GM23338 (cell line): ENCODE measurements around the gene TMEM255B. TPM values are rescaled to one million over a fixed set of nuclear protein-coding genes. Genes with fewer than 3 reads are reported as not detected.

Experiments used
- ATAC-seq: fragments of 200-7000 bp; cut with Tn5 transposase; 3 replicates; pipeline ENCODE4 v1.9.1; 2020
- DNase-seq: peaks from one replicate; pipeline ENCODE4 v3.0.0-alpha.2; 2015; ENCODE audit warnings: low spot score
- H2AFZ ChIP-seq: fragments of 200-600 bp; sonication (generic); 2 replicates; pipeline ENCODE4 v1.8.0; 2016; ENCODE audit warnings: antibody characterized with exemption, mild to moderate bottlenecking, moderate library complexity
- H3F3A ChIP-seq: fragments of 200-600 bp; sonication (generic); replicated peaks from 2 replicates; pipeline ENCODE4 v1.8.0; 2017; ENCODE audit warnings: antibody characterized with exemption, mixed run types, low read depth
- H3K27ac ChIP-seq: fragments of 200-600 bp; sonication (generic); 2 replicates; pipeline ENCODE4 v1.6.1; 2016; ENCODE audit warnings: low read depth
- H3K27me3 ChIP-seq: fragments of 200-600 bp; sonication (generic); 2 replicates; pipeline ENCODE4 v1.8.0; 2016; ENCODE audit warnings: mild to moderate bottlenecking, mixed run types, moderate library complexity; ENCODE audit not compliant: insufficient read depth
- H3K36me3 ChIP-seq: fragments of 200-600 bp; sonication (generic); 2 replicates; pipeline ENCODE4 v1.8.0; 2016; ENCODE audit warnings: mild to moderate bottlenecking; ENCODE audit not compliant: insufficient read depth
- H3K4me1 ChIP-seq: fragments of 200-600 bp; sonication (generic); 2 replicates; pipeline ENCODE4 v1.8.0; 2016; ENCODE audit warnings: mild to moderate bottlenecking, moderate library complexity; ENCODE audit not compliant: insufficient read depth
- H3K4me2 ChIP-seq: fragments of 200-600 bp; sonication (generic); 2 replicates; pipeline ENCODE4 v1.7.1; 2017; ENCODE audit warnings: mixed run types
- H3K4me3 ChIP-seq: fragments of 200-600 bp; sonication (generic); 2 replicates; pipeline ENCODE4 v1.6.1; 2016; ENCODE audit warnings: mixed run types
- H3K79me2 ChIP-seq: fragments of 200-600 bp; sonication (generic); replicated peaks from 2 replicates; pipeline ENCODE4 v1.8.0; 2017; ENCODE audit warnings: mild to moderate bottlenecking; ENCODE audit not compliant: insufficient read depth
- H3K9me2 ChIP-seq: fragments of 200-600 bp; sonication (generic); 2 replicates; pipeline ENCODE4 v1.8.0; 2017; ENCODE audit not compliant: insufficient read depth
- H4K20me1 ChIP-seq: fragments of 200-600 bp; sonication (generic); replicated peaks from 2 replicates; pipeline ENCODE4 v1.8.0; 2017; ENCODE audit warnings: mild to moderate bottlenecking; ENCODE audit not compliant: insufficient read depth
- H3K27ac Mint-ChIP-seq: 2 replicates; pipeline ENCODE4 v1.8.0; 2020; ENCODE audit warnings: inconsistent platforms, mild to moderate bottlenecking, moderate library complexity, mixed read lengths
- H3K27me3 Mint-ChIP-seq: 3 replicates; pipeline ENCODE4 v1.8.0; 2022; ENCODE audit warnings: low read depth, mild to moderate bottlenecking, moderate library complexity, mixed read lengths, inconsistent platforms; ENCODE audit not compliant: insufficient read depth, poor library complexity
- H3K36me3 Mint-ChIP-seq: 3 replicates; pipeline ENCODE4 v1.8.0; 2021; ENCODE audit warnings: low read depth, mild to moderate bottlenecking, inconsistent platforms, moderate library complexity, mixed read lengths
- H3K4me1 Mint-ChIP-seq: 3 replicates; pipeline ENCODE4 v1.8.0; 2020; ENCODE audit warnings: mild to moderate bottlenecking, inconsistent platforms, mixed read lengths
- H3K4me3 Mint-ChIP-seq: 3 replicates; pipeline ENCODE4 v1.8.0; 2021; ENCODE audit warnings: moderate library complexity, mild to moderate bottlenecking, inconsistent platforms, mixed read lengths
- H3K9me3 Mint-ChIP-seq: 3 replicates; pipeline ENCODE4 v1.8.0; 2020; ENCODE audit warnings: moderate library complexity, mild to moderate bottlenecking, inconsistent platforms, mixed read lengths
- CREB1 ChIP-seq: fragments of 250-450 bp; sonication (Bioruptor Pico); IDR thresholded peaks from 2 replicates; pipeline ENCODE4 v1.5.0; 2020; ENCODE audit warnings: low read depth, mild to moderate bottlenecking, moderate library complexity
- CTCF ChIP-seq, 2 experiments: fragments of 200-600 bp in 1 of 2; sonication (generic) in 1 of 2; conservative IDR thresholded peaks; 2 replicates each; pipeline versions ENCODE4 v1.5.1 to v1.6.1; 2016 to 2017; ENCODE audit warnings: antibody characterized with exemption in 2 of 2, low read depth in 2 of 2, mild to moderate bottlenecking in 2 of 2, moderate library complexity in 1 of 2
- ETS1 ChIP-seq: IDR thresholded peaks from 2 replicates; pipeline ENCODE4 v1.6.1; 2016; ENCODE audit warnings: antibody characterized with exemption
- EZH2 ChIP-seq: fragments of 200-600 bp; sonication (generic); IDR thresholded peaks from one replicate; pipeline ENCODE4 v1.8.0; 2017; ENCODE audit warnings: antibody characterized with exemption, mild to moderate bottlenecking, low read depth; ENCODE audit not compliant: unreplicated experiment
- EZH2phosphoT487 ChIP-seq: fragments of 200-600 bp; sonication (generic); IDR thresholded peaks from one replicate; pipeline ENCODE4 v1.8.1; 2018; ENCODE audit warnings: antibody characterized with exemption; ENCODE audit not compliant: unreplicated experiment
- JUNB ChIP-seq: IDR thresholded peaks from one replicate; pipeline ENCODE4 v1.6.1; 2016; ENCODE audit warnings: antibody characterized with exemption; ENCODE audit not compliant: unreplicated experiment
- NANOG ChIP-seq: IDR thresholded peaks from 2 replicates; pipeline ENCODE4 v1.6.1; 2016; ENCODE audit warnings: antibody characterized with exemption, borderline replicate concordance
- POLR2AphosphoS5 ChIP-seq: IDR thresholded peaks from 2 replicates; pipeline ENCODE4 v1.6.1; 2016; ENCODE audit warnings: antibody characterized with exemption, low read depth
- REST ChIP-seq: IDR thresholded peaks from one replicate; pipeline ENCODE4 v1.6.1; 2018; ENCODE audit warnings: antibody characterized with exemption; ENCODE audit not compliant: unreplicated experiment
- ZNF114 ChIP-seq: fragments of 250-450 bp; sonication (Bioruptor Pico); IDR thresholded peaks from 2 replicates; pipeline ENCODE4 v1.5.0; 2020; ENCODE audit warnings: mild to moderate bottlenecking, moderate library complexity
- ZNF331 ChIP-seq: fragments of 250-450 bp; sonication (Bioruptor Pico); IDR thresholded peaks from 2 replicates; pipeline ENCODE4 v1.5.0; 2020; ENCODE audit warnings: low read depth, mild to moderate bottlenecking, moderate library complexity
- ZNF462 ChIP-seq: fragments of 250-450 bp; sonication (Bioruptor Pico); IDR thresholded peaks from 2 replicates; pipeline ENCODE4 v1.5.0; 2020; ENCODE audit warnings: mild to moderate bottlenecking, moderate library complexity
- polyA plus RNA-seq: library from polyadenylated mRNA; unstranded; fragments of >200 nt; fragmentation: Nextera tagmentation; extraction: Ambion mirVana; gene quantifications from 2 replicates; pipeline ENCODE4 v1.2.1, GENCODE V29; 2016
- total RNA-seq: library from RNA; depleted of rRNA; stranded (reverse); fragments of >200 nt; shearing (Covaris generic); gene quantifications from 2 replicates; pipeline ENCODE4 v1.2.3, GENCODE V29; 2014

TMEM255B gene
- total and polyA plus RNA-seq, 2 experiments from 2014 or later: 0.69 to 4.4 TPM

- Histone ChIP-seq H3K4me2 (no peak overlapping the region), H3K27ac (no peak overlapping the region), H4K20me1 (no peaks in the 10 kb centered on the region), H3K9me2 (peaks cover 4% of the 10 kb centered on the region; the same call in 1 of the 2 replicates), H3K27me3 (peaks cover 20% of the 10 kb centered on the region), H3K36me3 (no peaks in the 10 kb centered on the region), H3K4me1 (peaks cover 8% of the 10 kb centered on the region; the same call in 1 of the 2 replicates), H3K4me3 (no peak overlapping the region), H3F3A (peaks cover 29% of the 10 kb centered on the region), H3K79me2 (no peaks in the 10 kb centered on the region), H2AFZ (no peak overlapping the region)
- DNase-seq (no peak), ATAC-seq (no peak)
- Mint-ChIP-seq H3K27ac (no peak overlapping the region), H3K27me3 (peaks cover 23% of the 10 kb centered on the region), H3K4me1 (peaks cover 7% of the 10 kb centered on the region; the same call in 2 of the 3 replicates), H3K4me3 (no peak overlapping the region), H3K9me3 (peaks cover 18% of the 10 kb centered on the region), H3K36me3 (peaks cover 14% of the 10 kb centered on the region; the same call in 2 of the 3 replicates)
- TF ChIP-seq NANOG (no peak), ETS1 (no peak), CTCF (conservative IDR thresholded peaks at IDR 0.05; ENCODE audit: low read depth in 2 of 2) (no peak), POLR2AphosphoS5 (no peak), REST (no peak), JUNB (no peak), EZH2 (no peak), ZNF462 (CRISPR knock-in tag) (no peak), EZH2phosphoT487 (no peak), ZNF331 (CRISPR knock-in tag) (no peak), CREB1 (CRISPR knock-in tag) (no peak), ZNF114 (CRISPR knock-in tag) (no peak)
Observed at GRCh38 chr13:113754691-113755090, 4.3 kb upstream of the TMEM255B start.
